Panc1 (cell line): Measurements from ENCODE around the gene ANKLE1. TPM values are rescaled to one million over a fixed set of nuclear protein-coding genes. Genes with fewer than 3 reads are reported as not detected.

Experiments used
- ATAC-seq: fragments of 200-7000 bp; cut with Tn5 transposase; 2 replicates; pipeline ENCODE4 v1.9.1; 2020; ENCODE audit warnings: mild to moderate bottlenecking, moderate library complexity
- BruUV-seq: library from RNA; stranded (reverse); fragments of 400-500 nt; replicated peaks from 2 replicates; lab custom pipeline; 2021; lab: Mats Ljungman, UMichigan
- CTCF ChIA-PET: fragments of 300-600 bp; sonication (Branson Sonifier 250); formaldehyde crosslinking; loops from one replicate; lab custom pipeline; 2022; ENCODE audit warnings: antibody characterized with exemption; lab: Charles Lee
- POLR2A ChIA-PET: fragments of 300-600 bp; sonication (Branson Sonifier 250); formaldehyde crosslinking; loops from one replicate; lab custom pipeline; 2022; ENCODE audit warnings: antibody characterized with exemption; lab: Charles Lee
- DNase-seq: peaks from one replicate; pipeline ENCODE4 v3.0.0-alpha.2; 2010; ENCODE audit warnings: low read depth, low spot score
- H3K27ac ChIP-seq: 2 replicates; pipeline ENCODE4 v1.5.1; 2011; ENCODE audit warnings: mild to moderate bottlenecking, low read length, inconsistent platforms
- H3K27me3 ChIP-seq: fragments of 200-500 bp; sonication (Bioruptor generic); 2 replicates; pipeline ENCODE4 v1.6.0; 2014; ENCODE audit warnings: low read length, inconsistent platforms; ENCODE audit not compliant: control insufficient read depth, insufficient read depth
- H3K36me3 ChIP-seq: fragments of 200-500 bp; sonication (Bioruptor generic); 2 replicates; pipeline ENCODE4 v1.5.1; 2014; ENCODE audit warnings: inconsistent platforms, mild to moderate bottlenecking, low read length, moderate library complexity; ENCODE audit not compliant: control insufficient read depth, insufficient read depth
- H3K4me1 ChIP-seq: 2 replicates; pipeline ENCODE4 v1.5.1; 2011; ENCODE audit warnings: inconsistent platforms, mild to moderate bottlenecking, low read length, moderate library complexity; ENCODE audit not compliant: control insufficient read depth, insufficient read depth
- H3K4me3 ChIP-seq, 2 experiments: 2 replicates each; pipeline ENCODE4 v1.5.1; 2011 to 2012; ENCODE audit warnings: low read depth in 2 of 2, low read length in 2 of 2, mild to moderate bottlenecking in 2 of 2, inconsistent platforms in 1 of 2, moderate library complexity in 1 of 2
- H3K9me3 ChIP-seq: fragments of 200-500 bp; sonication (Bioruptor generic); 2 replicates; pipeline ENCODE4 v1.5.1; 2014; ENCODE audit warnings: low read depth, mild to moderate bottlenecking, inconsistent platforms, low read length, moderate library complexity; ENCODE audit not compliant: control insufficient read depth, insufficient read depth
- CTCF ChIP-seq: fragments of 450-650 bp; IDR thresholded peaks from 2 replicates; pipeline ENCODE4 v1.5.1; 2017; ENCODE audit warnings: mild to moderate bottlenecking
- POLR2AphosphoS5 ChIP-seq: IDR thresholded peaks from 2 replicates; pipeline ENCODE4 v1.6.1; 2012; ENCODE audit warnings: mild to moderate bottlenecking, low read depth, low read length, moderate library complexity
- REST ChIP-seq, 2 experiments: IDR thresholded peaks; 2 replicates each; pipeline ENCODE4 v1.6.1; 2011 to 2012; ENCODE audit warnings: low read depth in 2 of 2, control low read depth in 1 of 2, low read length in 1 of 2, mild to moderate bottlenecking in 1 of 2, moderate library complexity in 1 of 2; ENCODE audit not compliant: insufficient read depth in 1 of 2
- SIN3A ChIP-seq: IDR thresholded peaks from 2 replicates; pipeline ENCODE4 v1.6.1; 2012; ENCODE audit warnings: low read depth, mild to moderate bottlenecking, low read length, moderate library complexity, borderline replicate concordance; ENCODE audit not compliant: insufficient read depth
- TCF7L2 ChIP-seq: IDR thresholded peaks from 2 replicates; pipeline ENCODE4 v1.6.1; 2011; ENCODE audit warnings: mild to moderate bottlenecking, low read depth, low read length, inconsistent platforms
- in situ Hi-C: cut with HindIII; loops from 2 replicates; pipeline ENCODE4 v1.10.0; 2016; ENCODE audit warnings: low sequenced_read_pairs, low pct_unique_long_range_greater_than_20kb
- intact Hi-C: fragments of 100-400 bp; cut with micrococcal nuclease; formaldehyde crosslinking; loops from one replicate; pipeline ENCODE4 v1.10.0; 2022; ENCODE audit not compliant: unreplicated experiment
- total RNA-seq: library from RNA; stranded (reverse); gene quantifications from one replicate; pipeline ENCODE4 v1.2.1, GENCODE V29; 2021; ENCODE audit not compliant: unreplicated experiment

Gene ANKLE1
- total RNA-seq, 1 experiment from 2014 or later: 1.1 TPM

GRCh38 chr19:17328517-17329365, 47.0 kb downstream of the ANKLE1 start:
- no peak for TF ChIP-seq POLR2AphosphoS5
- TF ChIP-seq SIN3A: no peak
- no peak for TF ChIP-seq REST (IDR thresholded peaks at IDR 0.05; ENCODE audit: insufficient read depth in 1 of 2, low read depth in 2 of 2, low read length in 1 of 2)
- no peak for TF ChIP-seq TCF7L2
- TF ChIP-seq CTCF: no peak
- POLR2A ChIA-PET: no interaction called here
- Histone ChIP-seq H3K9me3 (no peaks in the 10 kb centered on the region), H3K36me3 (no peaks in the 10 kb centered on the region; the same call in 1 of the 2 replicates), H3K27me3 (no peaks in the 10 kb centered on the region), H3K27ac (no peak overlapping the region), H3K4me1 (no peaks in the 10 kb centered on the region), H3K4me3 (no peak overlapping the region)
- CTCF ChIA-PET: no interaction called here
- ATAC-seq (no peak), DNase-seq (no peak)
- intact Hi-C loops (no loop called here), in situ Hi-C loops (no loop called here)
- no TSS peak for BruUV-seq

- no peak for ATAC-seq
- peaks cover 3% of the 10 kb centered on the region; the same call in 1 of the 2 replicates for H3K4me1 ChIP-seq
- in situ Hi-C loops: no loop called here
These were observed 47.9 kb downstream of the ANKLE1 start for GRCh38 chr19:17329366-17330261.

More at GRCh38 chr19:17329366-17330261, 47.9 kb downstream of the ANKLE1 start:
- H3K27me3 ChIP-seq: no peaks in the 10 kb centered on the region
- no peak overlapping the region for H3K4me3 ChIP-seq
- POLR2A ChIA-PET: no interaction called here
- no peaks in the 10 kb centered on the region for H3K9me3 ChIP-seq
- TF ChIP-seq SIN3A (no peak), POLR2AphosphoS5 (no peak), TCF7L2 (no peak), REST (IDR thresholded peaks at IDR 0.05; ENCODE audit: insufficient read depth in 1 of 2, low read depth in 2 of 2, low read length in 1 of 2) (no peak), CTCF (no peak)
- intact Hi-C loops: no loop called here
- H3K36me3 ChIP-seq: peaks cover 4% of the 10 kb centered on the region; the same call in 1 of the 2 replicates
- no TSS peak for BruUV-seq
- CTCF ChIA-PET: no interaction called here
- no peak for DNase-seq
- H3K27ac ChIP-seq: no peak overlapping the region
